Transverse colon (tissue), 4 donors: Measurements from ENCODE around the gene CDK14.

Experiments used
- CTCF ChIP-seq, 5 experiments: fragments of 200-600 bp in 3 of 5; fragments of 450-650 bp in 2 of 5; sonication (generic) in 3 of 5; IDR thresholded peaks; 1 replicate in 2 of 5; 2 replicates in 3 of 5; pipeline ENCODE4 v1.5.1; 2016 to 2017; ENCODE audit warnings: antibody characterized with exemption in 5 of 5, inconsistent platforms in 3 of 5, mild to moderate bottlenecking in 2 of 5, moderate library complexity in 1 of 5
- POLR2A ChIP-seq: fragments of 450-650 bp; IDR thresholded peaks from one replicate; pipeline ENCODE4 v1.6.1; 2016; ENCODE audit warnings: antibody characterized with exemption, mild to moderate bottlenecking, moderate library complexity
- POLR2AphosphoS5 ChIP-seq, 3 donors: sonication (generic); formaldehyde crosslinking; IDR thresholded peaks; one replicate each; pipeline ENCODE4 v1.6.1; 2016; ENCODE audit warnings: antibody characterized with exemption in 3 of 3

- no peak for TF ChIP-seq CTCF (IDR thresholded peaks at IDR 0.05)
- no peak for TF ChIP-seq POLR2AphosphoS5 (IDR thresholded peaks at IDR 0.05)
- TF ChIP-seq POLR2A = no peak
These were observed 52.0 kb downstream of the CDK14 start for GRCh38 chr7:90648107-90648506.
